Measurements from ENCODE around the gene PBX4.

DNA sequence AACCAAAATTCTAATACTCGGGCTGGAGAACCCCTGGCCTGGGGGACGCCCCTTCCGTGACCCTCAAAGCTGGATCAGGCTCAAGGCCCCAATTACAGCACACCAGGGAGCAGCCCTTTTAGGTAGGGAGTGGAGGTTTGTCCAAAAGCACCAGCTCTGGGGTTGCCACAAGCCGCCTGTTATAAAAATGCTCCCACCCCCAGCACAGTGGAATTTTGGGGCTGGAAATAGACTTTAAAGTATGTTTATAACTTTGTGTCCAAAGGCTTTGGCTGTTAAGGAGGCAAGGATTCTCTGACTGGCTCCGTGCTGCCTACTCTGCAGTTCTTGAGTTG, 25.5 kb upstream of the PBX4 start:
- TF ChIP-seq POLR2A (IDR thresholded peaks at IDR 0.05; ENCODE audit: borderline replicate concordance, extremely low read depth, insufficient read depth, insufficient read length) (no peak), CTCF (IDR thresholded peaks at IDR 0.05 in 2 of 3, conservative IDR thresholded peaks at IDR 0.05 in 1 of 3; ENCODE audit: borderline replicate concordance in 1 of 3, insufficient read depth in 1 of 3, low read depth in 2 of 3, low read length in 2 of 3) (no peak; a peak in 1 of 6 replicates), POLR2AphosphoS5 (IDR thresholded peaks at IDR 0.05; ENCODE audit: low read depth, low read length) (no peak), EZH2 (IDR thresholded peaks at IDR 0.05) (no peak), TCF7L2 (IDR thresholded peaks at IDR 0.05; ENCODE audit: borderline replicate concordance, extremely low read depth, insufficient read depth, insufficient read length) (no peak), JUND (IDR thresholded peaks at IDR 0.05) (no peak), YY1 (IDR thresholded peaks at IDR 0.05; ENCODE audit: extremely low read depth, insufficient replicate concordance, low read depth, low read length) (no peak), MAX (IDR thresholded peaks at IDR 0.05) (no peak), SP1 (IDR thresholded peaks at IDR 0.05; ENCODE audit: low read depth) (no peak), ZNF274 (IDR thresholded peaks at IDR 0.05; ENCODE audit: low read depth, low read length) (no peak), ZFX (IDR thresholded peaks at IDR 0.05) (no peak), ELF1 (IDR thresholded peaks at IDR 0.05; ENCODE audit: borderline replicate concordance, low read depth) (no peak), ATF3 (IDR thresholded peaks at IDR 0.05) (no peak), SIN3A (IDR thresholded peaks at IDR 0.05; ENCODE audit: low read depth) (no peak)
